Measurements from ENCODE around the gene KXD1. TPM values are rescaled to one million over a fixed set of nuclear protein-coding genes. Genes with fewer than 3 reads are reported as not detected.
A peak's percentile ranks its signal among the peaks of the same experiment; 100 is the strongest.

Gene KXD1
- total and polyA plus RNA-seq, 2 donors (not counting 1 experiment from before 2014, with no cell fraction given), result 90.0 to 166 TPM

- WGBS (ENCODE audit: insufficient coverage), result 14% methylated on average over 14 of the region's 21 CpGs
- Mint-ChIP-seq H3K27me3 (peaks cover 14% of the 10 kb centered on the region), H3K4me1 (peaks cover 16% of the 10 kb centered on the region), H3K4me3 (no peak overlapping the region), H3K9me3 (ENCODE audit: insufficient read depth) (no peaks in the 10 kb centered on the region), H3K27ac (no peak overlapping the region)
- TF ChIP-seq EZH2 (IDR thresholded peaks at IDR 0.05; ENCODE audit: borderline replicate concordance, insufficient read depth, low read depth, low read length, poor library complexity, severe bottlenecking) (no peak), CTCF (IDR thresholded peaks at IDR 0.05) (no peak)
- no peak overlapping the region for H3K27ac ChIP-seq (ENCODE audit: low read length in 2 of 2)
- CTCF ChIA-PET, result interaction anchor here (1.1 to 6.3 kb wide), 2 partner anchors 214 to 251 kb away, joined by 3 to 47 read pairs; no protein-coding TSS in a partner anchor
- peaks cover 12 to 26% of the 10 kb centered on the region in 2 donors for H3K4me1 ChIP-seq (ENCODE audit: control insufficient read depth in 2 of 2, insufficient read depth in 2 of 2, low read length in 2 of 2)
- peak overlapping the region; percentile 36 for H3K4me2 ChIP-seq (replicated peaks; ENCODE audit: low read depth, low read length, poor library complexity, severe bottlenecking)
- H3K9ac ChIP-seq (ENCODE audit: low read length), result no peak overlapping the region
- no peaks in the 10 kb centered on the region for H3K79me2 ChIP-seq (ENCODE audit: control insufficient read depth, insufficient read depth, low read length)
- no peaks in the 10 kb centered on the region for H4K20me1 ChIP-seq (ENCODE audit: control insufficient read depth, insufficient read depth, low read length, poor library complexity, severe bottlenecking)
- ATAC-seq (ENCODE audit: low read depth) (no peak), DNase-seq (peak; percentile 35)
- POLR2A ChIA-PET, result no interaction called here
- H3K36me3 ChIP-seq (replicated peaks in 1 of 2; ENCODE audit: control extremely low read depth in 1 of 2, control insufficient read depth in 1 of 2, extremely low read depth in 1 of 2, insufficient read depth in 2 of 2, low read length in 1 of 2), result no peaks in the 10 kb centered on the region
- no peak overlapping the region for H2AFZ ChIP-seq (ENCODE audit: insufficient read depth, low read depth, low read length, poor library complexity, severe bottlenecking)
- H3K9me3 ChIP-seq (ENCODE audit: control extremely low read depth in 1 of 3, control insufficient read depth in 2 of 3, insufficient read depth in 1 of 3, low read length in 2 of 3), result no peaks in the 10 kb centered on the region
- peaks cover 0 to 39% (median 9%) of the 10 kb centered on the region in 4 experiments for H3K27me3 ChIP-seq (replicated peaks in 1 of 4; ENCODE audit: control extremely low read depth in 1 of 4, control insufficient read depth in 3 of 4, insufficient read depth in 4 of 4, low read length in 3 of 4)
- no peak overlapping the region for H3K4me3 ChIP-seq (ENCODE audit: control extremely low read depth in 1 of 5, extremely low read depth in 1 of 5, insufficient read depth in 1 of 5, low read depth in 2 of 5, low read length in 4 of 5)
- intact Hi-C loops (cut with micrococcal nuclease), result no loop called here
Measured at GRCh38 chr19:18596752-18597157, 39.1 kb downstream of the KXD1 start.

- Histone ChIP-seq H3K27me3 (replicated peaks in 1 of 4; ENCODE audit: control extremely low read depth in 1 of 4, control insufficient read depth in 3 of 4, insufficient read depth in 4 of 4, low read length in 3 of 4) (peaks cover 0 to 48% (median 14%) of the 10 kb centered on the region in 4 experiments), H4K20me1 (ENCODE audit: control insufficient read depth, insufficient read depth, low read length, poor library complexity, severe bottlenecking) (no peaks in the 10 kb centered on the region), H3K27ac (ENCODE audit: low read length in 2 of 2) (no peak overlapping the region), H3K36me3 (replicated peaks in 1 of 2; ENCODE audit: control extremely low read depth in 1 of 2, control insufficient read depth in 1 of 2, extremely low read depth in 1 of 2, insufficient read depth in 2 of 2, low read length in 1 of 2) (no peaks in the 10 kb centered on the region), H3K9ac (ENCODE audit: low read length) (no peak overlapping the region), H3K4me1 (ENCODE audit: control insufficient read depth in 2 of 2, insufficient read depth in 2 of 2, low read length in 2 of 2) (peaks cover 12 to 26% of the 10 kb centered on the region in 2 donors), H3K79me2 (ENCODE audit: control insufficient read depth, insufficient read depth, low read length) (no peaks in the 10 kb centered on the region), H2AFZ (ENCODE audit: insufficient read depth, low read depth, low read length, poor library complexity, severe bottlenecking) (no peak overlapping the region), H3K9me3 (ENCODE audit: control extremely low read depth in 1 of 3, control insufficient read depth in 2 of 3, insufficient read depth in 1 of 3, low read length in 2 of 3) (no peaks in the 10 kb centered on the region), H3K4me3 (ENCODE audit: control extremely low read depth in 1 of 5, extremely low read depth in 1 of 5, insufficient read depth in 1 of 5, low read depth in 2 of 5, low read length in 4 of 5) (no peak overlapping the region), H3K4me2 (replicated peaks; ENCODE audit: low read depth, low read length, poor library complexity, severe bottlenecking) (no peak overlapping the region)
- DNase-seq (no peak), ATAC-seq (ENCODE audit: low read depth) (no peak)
- Mint-ChIP-seq H3K9me3 (ENCODE audit: insufficient read depth) (no peaks in the 10 kb centered on the region), H3K27ac (no peak overlapping the region), H3K4me1 (peaks cover 17% of the 10 kb centered on the region), H3K27me3 (peaks cover 24% of the 10 kb centered on the region), H3K4me3 (no peak overlapping the region)
- intact Hi-C loops (cut with micrococcal nuclease), result no loop called here
- POLR2A ChIA-PET, result interaction anchor here (1.3 kb wide), 1 partner anchor 9 kb away, joined by 3 read pairs; the partner anchor contains the start of gene REX1BD
- CTCF ChIA-PET, result no interaction called here
- 74% methylated on average over 11 of the region's 25 CpGs for WGBS (ENCODE audit: insufficient coverage)
- no peak for TF ChIP-seq CTCF (IDR thresholded peaks at IDR 0.05)
- no peak for TF ChIP-seq EZH2 (IDR thresholded peaks at IDR 0.05; ENCODE audit: borderline replicate concordance, insufficient read depth, low read depth, low read length, poor library complexity, severe bottlenecking)
Measured at GRCh38 chr19:18597809-18598660, 40.4 kb downstream of the KXD1 start.

Measured in B cell (primary cell).